ENCODE results near the gene KIAA1549.

- TF ChIP-seq, protein P1, sequence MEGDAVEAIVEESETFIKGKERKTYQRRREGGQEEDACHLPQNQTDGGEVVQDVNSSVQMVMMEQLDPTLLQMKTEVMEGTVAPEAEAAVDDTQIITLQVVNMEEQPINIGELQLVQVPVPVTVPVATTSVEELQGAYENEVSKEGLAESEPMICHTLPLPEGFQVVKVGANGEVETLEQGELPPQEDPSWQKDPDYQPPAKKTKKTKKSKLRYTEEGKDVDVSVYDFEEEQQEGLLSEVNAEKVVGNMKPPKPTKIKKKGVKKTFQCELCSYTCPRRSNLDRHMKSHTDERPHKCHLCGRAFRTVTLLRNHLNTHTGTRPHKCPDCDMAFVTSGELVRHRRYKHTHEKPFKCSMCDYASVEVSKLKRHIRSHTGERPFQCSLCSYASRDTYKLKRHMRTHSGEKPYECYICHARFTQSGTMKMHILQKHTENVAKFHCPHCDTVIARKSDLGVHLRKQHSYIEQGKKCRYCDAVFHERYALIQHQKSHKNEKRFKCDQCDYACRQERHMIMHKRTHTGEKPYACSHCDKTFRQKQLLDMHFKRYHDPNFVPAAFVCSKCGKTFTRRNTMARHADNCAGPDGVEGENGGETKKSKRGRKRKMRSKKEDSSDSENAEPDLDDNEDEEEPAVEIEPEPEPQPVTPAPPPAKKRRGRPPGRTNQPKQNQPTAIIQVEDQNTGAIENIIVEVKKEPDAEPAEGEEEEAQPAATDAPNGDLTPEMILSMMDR (IDR thresholded peaks at IDR 0.05): no peak
- TF ChIP-seq POLR2A (IDR thresholded peaks at IDR 0.05): no peak
Observed at GRCh38 chr7:138837627-138838026, 143.6 kb downstream of the KIAA1549 start.

Data from Peyer's patch (tissue), 4 donors.